HG03064 (cell line): Measurements from ENCODE around the gene SLC6A8.

ENCODE experiments used
- ATAC-seq: cut with Tn5 transposase; IDR thresholded peaks from one replicate; pipeline ENCODE4 v1.9.1; 2021; ENCODE audit warnings: low read depth; ENCODE audit not compliant: unreplicated experiment

SLC6A8 gene

GRCh38 chrX:153647461-153648357 is 40.0 kb upstream of the SLC6A8 start:
- ATAC-seq: no peak

GRCh38 chrX:153648358-153649177 is 39.2 kb upstream of the SLC6A8 start:
- no peak for ATAC-seq

GRCh38 chrX:153649178-153649914 is 38.4 kb upstream of the SLC6A8 start:
- no peak for ATAC-seq

- ATAC-seq: no peak
Observed at GRCh38 chrX:153649915-153650782, 37.6 kb upstream of the SLC6A8 start.

GRCh38 chrX:153650959-153651358 is 36.8 kb upstream of the SLC6A8 start:
- no peak for ATAC-seq

- no peak for ATAC-seq
Observed at GRCh38 chrX:153651540-153652079, 36.1 kb upstream of the SLC6A8 start.

GRCh38 chrX:153653556-153653955 is 34.2 kb upstream of the SLC6A8 start:
- ATAC-seq: no peak

GRCh38 chrX:153657161-153657560 is 30.6 kb upstream of the SLC6A8 start:
- no peak for ATAC-seq

GRCh38 chrX:153659268-153659667 is 28.5 kb upstream of the SLC6A8 start:
- no peak for ATAC-seq

GRCh38 chrX:153662266-153662665 is 25.5 kb upstream of the SLC6A8 start:
- no peak for ATAC-seq

GRCh38 chrX:153665726-153666306 is 21.9 kb upstream of the SLC6A8 start:
- ATAC-seq: no peak

GRCh38 chrX:153667281-153667955 is 20.3 kb upstream of the SLC6A8 start:
- no peak for ATAC-seq

- ATAC-seq: no peak
Observed at GRCh38 chrX:153667956-153668396, 19.8 kb upstream of the SLC6A8 start.

GRCh38 chrX:153668423-153669173 is 19.1 kb upstream of the SLC6A8 start:
- ATAC-seq: no peak

- ATAC-seq: no peak
Observed at GRCh38 chrX:153669174-153669890, 18.4 kb upstream of the SLC6A8 start.

GRCh38 chrX:153669901-153670731 is 17.6 kb upstream of the SLC6A8 start:
- no peak for ATAC-seq
